ENCODE data around the gene PPFIBP1. TPM values are rescaled to one million over a fixed set of nuclear protein-coding genes. Genes with fewer than 3 reads are reported as not detected.

Gene PPFIBP1
- total RNA-seq, 2 donors from 2014 or later, result 2.1 to 4.1 TPM

GRCh38 chr12:27500546-27500945 is 23.5 kb upstream of the PPFIBP1 start:
- H3K4me1 Mint-ChIP-seq, result peaks cover 2% of the 10 kb centered on the region
- H3K27me3 Mint-ChIP-seq, result peaks cover 23% of the 10 kb centered on the region
- no peaks in the 10 kb centered on the region for H3K9me3 ChIP-seq (ENCODE audit: control insufficient read depth, low read length, poor library complexity, severe bottlenecking)
- DNase-seq, result no peak
- H3K36me3 Mint-ChIP-seq (ENCODE audit: low read depth), result no peaks in the 10 kb centered on the region
- ATAC-seq, result no peak
- no peak overlapping the region for H3K4me3 Mint-ChIP-seq
- H3K27ac Mint-ChIP-seq, result no peak overlapping the region

GRCh38 chr12:27502021-27502435 is 22.0 kb upstream of the PPFIBP1 start:
- no peak for DNase-seq
- H3K9me3 ChIP-seq (ENCODE audit: control insufficient read depth, low read length, poor library complexity, severe bottlenecking), result no peaks in the 10 kb centered on the region
- peaks cover 23% of the 10 kb centered on the region for H3K27me3 Mint-ChIP-seq
- H3K4me3 Mint-ChIP-seq, result no peak overlapping the region
- H3K27ac Mint-ChIP-seq, result no peak overlapping the region
- no peak for ATAC-seq
- H3K36me3 Mint-ChIP-seq (ENCODE audit: low read depth), result no peaks in the 10 kb centered on the region
- peaks cover 2% of the 10 kb centered on the region for H3K4me1 Mint-ChIP-seq

DNA sequence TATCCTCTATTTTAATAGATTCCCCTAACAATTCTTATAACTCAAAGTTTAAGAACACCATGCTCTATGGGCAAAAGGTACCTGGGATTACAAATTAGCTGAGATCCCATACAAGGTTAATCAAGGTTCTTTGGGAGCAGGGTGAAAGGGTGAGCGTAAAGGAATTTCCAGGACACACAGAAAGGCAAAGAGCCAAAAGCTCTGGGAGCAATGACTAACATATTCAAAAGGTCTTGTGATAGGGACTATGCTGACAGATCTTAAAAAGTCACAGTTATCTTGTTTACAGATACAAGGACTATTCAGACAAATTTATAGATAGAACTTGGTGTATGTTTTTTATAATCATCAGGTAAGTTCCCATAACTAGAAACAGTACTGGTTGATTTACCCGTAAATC is 19.5 kb upstream of the PPFIBP1 start:
- no peak overlapping the region for H3K4me3 Mint-ChIP-seq
- DNase-seq (no peak), ATAC-seq (no peak)
- H3K9me3 ChIP-seq (ENCODE audit: control insufficient read depth, low read length, poor library complexity, severe bottlenecking), result no peaks in the 10 kb centered on the region
- H3K36me3 Mint-ChIP-seq (ENCODE audit: low read depth), result no peaks in the 10 kb centered on the region
- H3K27me3 Mint-ChIP-seq, result peaks cover 8% of the 10 kb centered on the region
- no peaks in the 10 kb centered on the region for H3K4me1 Mint-ChIP-seq
- no peak overlapping the region for H3K27ac Mint-ChIP-seq

DNA sequence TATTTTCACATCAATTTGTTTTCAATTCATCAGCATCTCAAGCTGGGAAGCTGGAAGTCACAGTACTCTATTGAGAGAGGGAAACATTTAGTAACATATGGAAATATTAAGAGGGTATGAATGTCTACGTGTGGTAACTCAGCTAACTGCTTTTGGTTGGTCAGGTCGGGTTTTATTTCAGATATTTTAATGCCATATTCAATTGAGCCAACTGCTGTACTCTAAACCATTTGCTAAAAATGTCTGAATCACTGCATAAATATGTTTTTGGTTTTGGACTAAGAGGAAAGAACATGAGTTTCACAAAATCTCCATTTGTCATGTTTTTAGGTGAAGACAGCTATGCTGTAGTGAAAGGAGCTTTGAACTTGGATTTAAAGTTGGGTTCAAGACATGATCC is 18.9 kb upstream of the PPFIBP1 start:
- H3K27ac Mint-ChIP-seq, result no peak overlapping the region
- H3K4me1 Mint-ChIP-seq, result no peaks in the 10 kb centered on the region
- peaks cover 8% of the 10 kb centered on the region for H3K27me3 Mint-ChIP-seq
- ATAC-seq (no peak), DNase-seq (no peak)
- no peaks in the 10 kb centered on the region for H3K36me3 Mint-ChIP-seq (ENCODE audit: low read depth)
- H3K4me3 Mint-ChIP-seq, result no peak overlapping the region
- no peaks in the 10 kb centered on the region for H3K9me3 ChIP-seq (ENCODE audit: control insufficient read depth, low read length, poor library complexity, severe bottlenecking)

DNA sequence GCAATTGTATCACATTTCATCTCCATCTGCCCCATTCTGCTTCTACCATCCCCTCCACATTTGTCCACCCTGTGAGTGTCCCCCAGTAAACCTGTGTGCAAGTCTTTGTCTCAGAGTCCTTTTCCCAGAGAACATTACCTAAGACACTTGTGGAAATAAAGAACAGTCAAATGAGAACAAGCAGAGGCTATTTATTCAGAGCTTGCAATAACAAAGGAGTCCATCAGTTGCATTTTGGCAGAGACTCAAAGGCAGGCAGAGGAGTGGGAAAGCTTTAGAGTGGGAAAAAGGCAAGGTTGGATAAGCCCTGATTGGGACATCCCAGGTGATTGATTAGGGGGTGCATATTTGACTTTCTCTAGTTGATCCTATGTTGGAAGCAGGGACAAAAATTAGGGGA is 18.2 kb upstream of the PPFIBP1 start:
- ATAC-seq, result no peak
- Mint-ChIP-seq H3K4me3 (no peak overlapping the region), H3K27me3 (peaks cover 8% of the 10 kb centered on the region), H3K36me3 (ENCODE audit: low read depth) (no peaks in the 10 kb centered on the region), H3K27ac (no peak overlapping the region), H3K4me1 (no peaks in the 10 kb centered on the region)
- no peak for DNase-seq
- no peaks in the 10 kb centered on the region for H3K9me3 ChIP-seq (ENCODE audit: control insufficient read depth, low read length, poor library complexity, severe bottlenecking)

DNA sequence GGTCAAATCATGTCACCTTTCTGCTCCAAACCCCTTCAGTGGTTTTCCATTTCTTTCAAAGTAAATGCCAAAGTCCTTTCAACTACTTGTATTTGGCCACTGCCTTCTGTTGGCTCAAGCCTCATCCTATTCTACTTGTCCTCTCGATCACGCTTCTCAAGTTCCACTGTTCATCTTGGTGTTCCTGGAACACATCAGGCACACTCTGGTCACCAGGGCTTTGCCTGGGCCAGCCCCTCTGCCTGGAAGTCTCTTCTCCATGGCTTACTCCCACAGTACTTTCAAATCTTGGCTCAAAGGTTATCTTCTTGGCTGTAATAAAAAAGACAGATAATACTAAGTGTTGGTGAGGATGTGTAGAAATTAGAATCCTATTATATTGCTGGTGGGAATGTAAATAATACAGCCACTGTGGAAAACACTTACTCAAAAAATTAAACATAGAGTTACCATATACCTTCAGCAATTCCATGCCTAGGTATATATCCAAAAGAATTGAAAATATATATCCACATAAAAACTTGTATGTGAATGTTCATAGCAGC is 17.3 kb upstream of the PPFIBP1 start:
- ATAC-seq (no peak), DNase-seq (no peak)
- no peaks in the 10 kb centered on the region for H3K9me3 ChIP-seq (ENCODE audit: control insufficient read depth, low read length, poor library complexity, severe bottlenecking)
- Mint-ChIP-seq H3K36me3 (ENCODE audit: low read depth) (no peaks in the 10 kb centered on the region), H3K27ac (no peak overlapping the region), H3K27me3 (peaks cover 15% of the 10 kb centered on the region), H3K4me3 (no peak overlapping the region), H3K4me1 (no peaks in the 10 kb centered on the region)

DNA sequence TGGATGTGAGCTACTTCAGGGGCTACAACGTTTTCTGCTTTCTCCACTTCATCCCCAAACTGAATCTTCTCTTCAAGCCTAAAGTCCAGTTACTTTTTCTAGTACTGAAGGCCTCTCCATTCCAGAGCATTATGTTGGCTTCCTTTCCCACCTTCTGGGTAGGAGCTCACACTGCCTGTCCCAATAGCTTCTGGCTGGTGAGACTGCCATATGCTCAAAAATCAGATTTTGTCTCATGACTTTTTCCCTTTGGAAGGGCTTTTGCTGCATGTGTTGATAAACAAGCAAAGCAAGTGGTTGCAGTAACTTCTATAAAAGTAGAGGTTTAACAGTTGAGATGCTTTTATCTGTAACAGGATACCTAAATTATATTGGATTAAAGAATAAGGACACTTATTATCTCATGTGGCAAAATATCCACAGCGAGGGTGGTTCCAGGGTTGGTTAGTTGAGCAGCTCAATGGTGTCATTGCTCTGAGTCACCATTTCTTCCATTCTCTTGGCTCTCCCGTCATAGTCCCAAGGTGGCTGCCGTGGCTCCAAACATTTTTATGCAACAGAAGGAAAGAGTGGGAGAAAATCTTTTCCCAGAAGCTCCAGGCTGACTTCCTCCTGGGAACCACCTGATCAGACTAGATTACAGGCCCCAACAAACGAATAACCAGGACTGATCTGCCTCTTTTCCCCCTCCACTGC is 15.1 kb upstream of the PPFIBP1 start:
- H3K27ac Mint-ChIP-seq, result no peak overlapping the region
- DNase-seq (no peak), ATAC-seq (no peak)
- no peaks in the 10 kb centered on the region for H3K36me3 Mint-ChIP-seq (ENCODE audit: low read depth)
- H3K4me1 Mint-ChIP-seq, result no peaks in the 10 kb centered on the region
- H3K4me3 Mint-ChIP-seq, result no peak overlapping the region
- no peaks in the 10 kb centered on the region for H3K9me3 ChIP-seq (ENCODE audit: control insufficient read depth, low read length, poor library complexity, severe bottlenecking)
- peaks cover 13% of the 10 kb centered on the region for H3K27me3 Mint-ChIP-seq

GRCh38 chr12:27511031-27511722 is 12.8 kb upstream of the PPFIBP1 start:
- no peak for ATAC-seq
- Mint-ChIP-seq H3K27ac (no peak overlapping the region), H3K36me3 (ENCODE audit: low read depth) (no peaks in the 10 kb centered on the region), H3K4me1 (no peaks in the 10 kb centered on the region), H3K27me3 (peaks cover 8% of the 10 kb centered on the region), H3K4me3 (no peak overlapping the region)
- H3K9me3 ChIP-seq (ENCODE audit: control insufficient read depth, low read length, poor library complexity, severe bottlenecking), result no peaks in the 10 kb centered on the region
- no peak for DNase-seq

- H3K36me3 Mint-ChIP-seq (ENCODE audit: low read depth), result peaks cover 3% of the 10 kb centered on the region
- DNase-seq, result no peak
- H3K27ac Mint-ChIP-seq, result no peak overlapping the region
- no peak for ATAC-seq
- H3K4me3 Mint-ChIP-seq, result no peak overlapping the region
- H3K9me3 ChIP-seq (ENCODE audit: control insufficient read depth, low read length, poor library complexity, severe bottlenecking), result no peaks in the 10 kb centered on the region
- H3K4me1 Mint-ChIP-seq, result no peaks in the 10 kb centered on the region
- H3K27me3 Mint-ChIP-seq, result peaks cover 13% of the 10 kb centered on the region
Observed at GRCh38 chr12:27511723-27512045, 12.3 kb upstream of the PPFIBP1 start.

GRCh38 chr12:27513155-27513824 is 10.7 kb upstream of the PPFIBP1 start:
- no peak for DNase-seq
- H3K9me3 ChIP-seq (ENCODE audit: control insufficient read depth, low read length, poor library complexity, severe bottlenecking), result no peaks in the 10 kb centered on the region
- no peak overlapping the region for H3K27ac Mint-ChIP-seq
- peaks cover 29% of the 10 kb centered on the region for H3K27me3 Mint-ChIP-seq
- H3K4me3 Mint-ChIP-seq, result no peak overlapping the region
- H3K36me3 Mint-ChIP-seq (ENCODE audit: low read depth), result peaks cover 3% of the 10 kb centered on the region
- no peaks in the 10 kb centered on the region for H3K4me1 Mint-ChIP-seq
- no peak for ATAC-seq

DNA sequence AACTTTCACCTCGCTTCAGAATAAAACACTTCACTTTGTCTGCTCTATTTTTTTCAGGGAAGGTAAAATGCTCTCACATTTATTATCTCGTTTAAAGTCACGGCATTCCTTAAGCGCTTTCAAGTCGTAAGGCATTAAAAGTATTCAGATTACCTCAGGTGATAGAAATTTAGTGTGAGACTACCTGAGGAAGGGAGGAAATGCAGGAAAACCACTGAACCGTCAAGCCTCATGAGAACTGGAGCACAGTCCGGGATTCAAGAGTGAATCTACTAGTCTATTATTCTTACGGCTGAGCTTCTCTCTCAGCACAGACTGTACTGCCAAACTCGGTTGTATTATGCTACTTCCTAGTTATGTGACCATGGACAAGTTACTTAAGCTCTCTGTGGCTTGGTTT is 8.3 kb upstream of the PPFIBP1 start:
- ATAC-seq (no peak), DNase-seq (no peak)
- Mint-ChIP-seq H3K27me3 (peaks cover 44% of the 10 kb centered on the region), H3K27ac (no peak overlapping the region), H3K36me3 (ENCODE audit: low read depth) (peaks cover 6% of the 10 kb centered on the region), H3K4me1 (no peaks in the 10 kb centered on the region), H3K4me3 (no peak overlapping the region)
- H3K9me3 ChIP-seq (ENCODE audit: control insufficient read depth, low read length, poor library complexity, severe bottlenecking), result no peaks in the 10 kb centered on the region

GRCh38 chr12:27516625-27517024 is 7.4 kb upstream of the PPFIBP1 start:
- Mint-ChIP-seq H3K27ac (no peak overlapping the region), H3K4me1 (no peaks in the 10 kb centered on the region), H3K4me3 (no peak overlapping the region), H3K36me3 (ENCODE audit: low read depth) (peaks cover 6% of the 10 kb centered on the region), H3K27me3 (peaks cover 43% of the 10 kb centered on the region)
- DNase-seq, result no peak
- ATAC-seq, result no peak
- H3K9me3 ChIP-seq (ENCODE audit: control insufficient read depth, low read length, poor library complexity, severe bottlenecking), result no peaks in the 10 kb centered on the region

DNA sequence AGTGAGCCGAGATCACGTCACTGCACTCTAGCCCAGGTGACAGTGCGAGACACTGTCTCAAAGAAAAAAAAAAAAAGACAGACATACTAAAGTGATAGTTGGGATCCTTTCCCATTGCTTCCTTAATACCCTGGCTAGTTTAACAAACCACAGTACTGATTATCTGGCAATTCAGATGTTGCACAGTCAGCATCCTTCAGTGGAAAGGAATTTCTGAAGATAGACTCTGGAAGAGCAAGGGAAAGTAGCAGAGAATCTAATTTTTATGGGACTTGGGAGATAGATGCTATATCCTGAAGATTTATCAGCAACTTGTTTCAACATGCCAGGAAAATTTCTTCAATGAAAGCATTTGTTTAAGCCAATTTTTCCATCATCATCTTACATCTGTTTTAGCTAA is 6.5 kb upstream of the PPFIBP1 start:
- no peaks in the 10 kb centered on the region for H3K9me3 ChIP-seq (ENCODE audit: control insufficient read depth, low read length, poor library complexity, severe bottlenecking)
- no peaks in the 10 kb centered on the region for H3K4me1 Mint-ChIP-seq
- DNase-seq (no peak), ATAC-seq (no peak)
- H3K27me3 Mint-ChIP-seq, result peaks cover 43% of the 10 kb centered on the region
- no peak overlapping the region for H3K4me3 Mint-ChIP-seq
- H3K27ac Mint-ChIP-seq, result no peak overlapping the region
- H3K36me3 Mint-ChIP-seq (ENCODE audit: low read depth), result peaks cover 6% of the 10 kb centered on the region

All from T-helper 17 cell (primary cell).